ENCODE measurements around the gene CNPY4. TPM values are rescaled to one million over a fixed set of nuclear protein-coding genes. Genes with fewer than 3 reads are reported as not detected.

The CNPY4 gene
- total RNA-seq, 1 donor from 2014 or later: 3.4 TPM

- ATAC-seq: no peak
Measured at GRCh38 chr7:100152404-100152803, 33.0 kb downstream of the CNPY4 start.

- ATAC-seq: no peak
Measured at GRCh38 chr7:100152937-100153666, 33.7 kb downstream of the CNPY4 start.

GRCh38 chr7:100153708-100154535, 34.5 kb downstream of the CNPY4 start:
- no peak for ATAC-seq

GRCh38 chr7:100154651-100155491, 35.4 kb downstream of the CNPY4 start:
- no peak for ATAC-seq

- no peak for ATAC-seq
Measured at GRCh38 chr7:100155553-100156317, 36.3 kb downstream of the CNPY4 start.

GRCh38 chr7:100156331-100157068, 37.1 kb downstream of the CNPY4 start:
- ATAC-seq: no peak

GRCh38 chr7:100157069-100157333, 37.6 kb downstream of the CNPY4 start:
- ATAC-seq: no peak

- ATAC-seq: peak; percentile 77
Measured at GRCh38 chr7:100157334-100158228, 38.1 kb downstream of the CNPY4 start.

- ATAC-seq: peak; percentile 65
Measured at GRCh38 chr7:100158229-100159098, 39.0 kb downstream of the CNPY4 start, which contains the start of gene TRAPPC14. Gene TRAPPC14 (minus strand): TSS chr7:100158723. CDS start chr7:100158499, 224 bp downstream.

GRCh38 chr7:100159099-100159623, 39.7 kb downstream of the CNPY4 start:
- no peak for ATAC-seq

GRCh38 chr7:100160067-100160466, 40.6 kb downstream of the CNPY4 start:
- ATAC-seq: no peak

GRCh38 chr7:100163006-100163531, 43.6 kb downstream of the CNPY4 start:
- ATAC-seq: peak; percentile 90

- no peak for ATAC-seq
Measured at GRCh38 chr7:100163871-100164270, 44.4 kb downstream of the CNPY4 start.

GRCh38 chr7:100166317-100166940, 47.0 kb downstream of the CNPY4 start:
- no peak for ATAC-seq

GRCh38 chr7:100166970-100167911, 47.8 kb downstream of the CNPY4 start:
- no peak for ATAC-seq

GRCh38 chr7:100167912-100168323, 48.5 kb downstream of the CNPY4 start:
- peak; percentile 8 for ATAC-seq

Measured in esophagus mucosa (tissue), 1 donor.